ENCODE measurements around the gene PCDHB5. TPM values are rescaled to one million over a fixed set of nuclear protein-coding genes. Genes with fewer than 3 reads are reported as not detected.
"Not testable (repeated sequence)": the region's sequence is repeated elsewhere in the genome, so short reads cannot be mapped to it uniquely, and the experiment has no call there.

The PCDHB5 gene
- total and polyA plus RNA-seq, 5 donors from 2014 or later = 0.19 TPM; not detected in 4

DNA sequence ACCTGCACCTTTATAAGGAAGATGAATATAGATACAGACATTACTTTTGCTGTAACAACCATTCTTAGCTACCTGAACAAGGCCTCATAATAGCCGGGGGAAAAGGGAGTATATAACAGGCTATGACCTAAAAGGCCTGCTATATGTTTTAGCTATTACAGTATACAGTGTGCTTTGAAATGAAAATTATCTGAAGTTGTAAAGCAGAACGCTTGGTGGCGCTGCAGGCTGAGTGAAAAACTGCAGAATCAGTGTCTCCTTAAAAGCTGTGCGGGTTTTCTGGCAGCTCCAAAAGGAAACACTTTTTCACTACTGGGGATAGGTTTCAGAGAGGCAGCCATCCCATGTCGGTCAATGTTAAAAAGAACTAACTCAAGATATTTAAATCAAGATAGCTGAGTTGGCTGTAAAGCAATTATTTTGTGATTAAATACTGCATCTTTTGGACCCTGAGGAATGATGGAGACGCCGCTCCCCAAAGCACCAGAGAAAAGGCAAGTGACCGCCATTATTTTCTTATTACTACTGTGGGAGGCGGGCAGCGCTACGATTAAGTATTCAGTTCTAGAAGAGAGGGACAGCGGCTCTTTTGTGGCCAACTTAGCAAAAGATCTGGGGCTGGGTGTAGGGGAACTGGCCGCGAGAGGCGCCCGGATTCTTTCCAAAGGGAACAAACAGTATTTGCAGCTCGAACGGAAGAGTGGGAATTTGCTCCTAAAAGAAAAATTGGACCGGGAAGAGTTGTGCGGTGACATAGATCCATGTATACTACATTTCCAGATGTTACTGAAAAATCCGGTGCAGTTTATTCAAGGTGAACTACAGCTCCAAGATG, 20.8 kb downstream of the PCDHB5 start:
- Mint-ChIP-seq H3K4me1 (no peaks in the 10 kb centered on the region), H3K9me3 (peaks cover 0 to 25% (median 11%) of the 10 kb centered on the region in 7 donors)
- no peak for DNase-seq

DNA sequence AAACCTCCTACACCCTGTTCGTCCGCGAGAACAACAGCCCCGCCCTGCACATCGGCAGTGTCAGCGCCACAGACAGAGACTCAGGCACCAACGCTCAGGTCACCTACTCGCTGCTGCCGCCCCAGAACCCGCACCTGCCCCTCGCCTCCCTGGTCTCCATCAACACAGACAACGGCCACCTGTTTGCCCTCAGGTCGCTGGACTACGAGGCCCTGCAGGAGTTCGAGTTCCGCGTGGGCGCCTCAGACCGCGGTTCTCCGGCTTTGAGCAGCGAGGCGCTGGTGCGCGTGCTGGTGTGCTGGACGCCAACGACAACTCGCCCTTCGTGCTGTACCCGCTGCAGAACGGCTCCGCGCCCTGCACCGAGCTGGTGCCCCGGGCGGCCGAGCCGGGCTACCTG, 22.4 kb downstream of the PCDHB5 start:
- H3K4me1 Mint-ChIP-seq, H3K4me3 Mint-ChIP-seq: not testable (repeated sequence)
- H3K27me3 Mint-ChIP-seq = peaks cover 14% of the 10 kb centered on the region

More for the DNA sequence above, 20.8 kb downstream of the PCDHB5 start:
- Histone ChIP-seq H3K27me3 (ENCODE audit: control insufficient read depth, insufficient read depth, low read length) (peaks cover 5% of the 10 kb centered on the region), H3K27ac (ENCODE audit: insufficient read depth, low read length, poor library complexity, severe bottlenecking) (no peak overlapping the region), H3K9me3 (ENCODE audit: control insufficient read depth in 2 of 2, low read length in 2 of 2) (peaks cover 10 to 20% of the 10 kb centered on the region in 2 experiments), H3K4me3 (ENCODE audit: low read depth, low read length) (no peak overlapping the region), H3K4me1 (ENCODE audit: control insufficient read depth, insufficient read depth, low read length, poor library complexity, severe bottlenecking) (no peaks in the 10 kb centered on the region), H3K36me3 (ENCODE audit: control insufficient read depth, insufficient read depth, low read length) (no peaks in the 10 kb centered on the region)
- H3K4me3 Mint-ChIP-seq = no peak overlapping the region
- H3K36me3 Mint-ChIP-seq = no peaks in the 10 kb centered on the region
- no peak overlapping the region for H3K27ac Mint-ChIP-seq
- ATAC-seq (ENCODE audit: low read depth in 2 of 2) = no peak
- peaks cover 10% of the 10 kb centered on the region for H3K27me3 Mint-ChIP-seq

DNA sequence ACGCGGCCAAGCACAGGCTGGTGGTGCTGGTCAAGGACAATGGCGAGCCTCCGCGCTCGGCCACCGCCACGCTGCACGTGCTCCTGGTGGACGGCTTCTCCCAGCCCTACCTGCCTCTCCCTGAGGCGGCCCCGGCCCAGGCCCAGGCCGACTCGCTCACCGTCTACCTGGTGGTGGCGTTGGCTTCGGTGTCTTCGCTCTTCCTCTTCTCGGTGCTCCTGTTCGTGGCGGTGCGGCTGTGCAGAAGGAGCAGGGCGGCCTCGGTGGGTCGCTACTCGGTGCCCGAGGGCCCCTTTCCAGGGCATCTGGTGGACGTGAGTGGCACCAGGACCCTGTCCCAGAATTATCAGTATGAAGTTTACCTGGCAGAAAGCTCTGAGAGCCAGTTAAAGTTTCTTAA, 22.9 kb downstream of the PCDHB5 start:
- not testable (repeated sequence) for H3K4me3 Mint-ChIP-seq; H3K4me3 ChIP-seq (ENCODE audit: low read depth, low read length); H3K4me1 ChIP-seq (ENCODE audit: control insufficient read depth, insufficient read depth, low read length, poor library complexity, severe bottlenecking); DNase-seq; H3K27ac Mint-ChIP-seq; ATAC-seq (ENCODE audit: low read depth in 2 of 2); H3K36me3 Mint-ChIP-seq; H3K36me3 ChIP-seq (ENCODE audit: control insufficient read depth, insufficient read depth, low read length); H3K4me1 Mint-ChIP-seq; H3K27me3 ChIP-seq (ENCODE audit: control insufficient read depth, insufficient read depth, low read length); H3K27ac ChIP-seq (ENCODE audit: insufficient read depth, low read length, poor library complexity, severe bottlenecking)
- Mint-ChIP-seq H3K27me3 (peaks cover 14% of the 10 kb centered on the region), H3K9me3 (peaks cover 2 to 21% (median 9%) of the 10 kb centered on the region in 7 donors)
- H3K9me3 ChIP-seq (ENCODE audit: control insufficient read depth in 2 of 2, low read length in 2 of 2) = peaks cover 9 to 17% of the 10 kb centered on the region in 2 experiments

More for the DNA sequence above, 22.4 kb downstream of the PCDHB5 start:
- H3K4me3 ChIP-seq (ENCODE audit: low read depth, low read length); H3K4me1 ChIP-seq (ENCODE audit: control insufficient read depth, insufficient read depth, low read length, poor library complexity, severe bottlenecking); H3K36me3 ChIP-seq (ENCODE audit: control insufficient read depth, insufficient read depth, low read length); DNase-seq; H3K27ac Mint-ChIP-seq; ATAC-seq (ENCODE audit: low read depth in 2 of 2); H3K36me3 Mint-ChIP-seq; H3K27me3 ChIP-seq (ENCODE audit: control insufficient read depth, insufficient read depth, low read length); H3K27ac ChIP-seq (ENCODE audit: insufficient read depth, low read length, poor library complexity, severe bottlenecking): not testable (repeated sequence)
- H3K9me3 Mint-ChIP-seq = peaks cover 2 to 21% (median 10%) of the 10 kb centered on the region in 7 donors
- peaks cover 10 to 15% of the 10 kb centered on the region in 2 experiments for H3K9me3 ChIP-seq (ENCODE audit: control insufficient read depth in 2 of 2, low read length in 2 of 2)

DNA sequence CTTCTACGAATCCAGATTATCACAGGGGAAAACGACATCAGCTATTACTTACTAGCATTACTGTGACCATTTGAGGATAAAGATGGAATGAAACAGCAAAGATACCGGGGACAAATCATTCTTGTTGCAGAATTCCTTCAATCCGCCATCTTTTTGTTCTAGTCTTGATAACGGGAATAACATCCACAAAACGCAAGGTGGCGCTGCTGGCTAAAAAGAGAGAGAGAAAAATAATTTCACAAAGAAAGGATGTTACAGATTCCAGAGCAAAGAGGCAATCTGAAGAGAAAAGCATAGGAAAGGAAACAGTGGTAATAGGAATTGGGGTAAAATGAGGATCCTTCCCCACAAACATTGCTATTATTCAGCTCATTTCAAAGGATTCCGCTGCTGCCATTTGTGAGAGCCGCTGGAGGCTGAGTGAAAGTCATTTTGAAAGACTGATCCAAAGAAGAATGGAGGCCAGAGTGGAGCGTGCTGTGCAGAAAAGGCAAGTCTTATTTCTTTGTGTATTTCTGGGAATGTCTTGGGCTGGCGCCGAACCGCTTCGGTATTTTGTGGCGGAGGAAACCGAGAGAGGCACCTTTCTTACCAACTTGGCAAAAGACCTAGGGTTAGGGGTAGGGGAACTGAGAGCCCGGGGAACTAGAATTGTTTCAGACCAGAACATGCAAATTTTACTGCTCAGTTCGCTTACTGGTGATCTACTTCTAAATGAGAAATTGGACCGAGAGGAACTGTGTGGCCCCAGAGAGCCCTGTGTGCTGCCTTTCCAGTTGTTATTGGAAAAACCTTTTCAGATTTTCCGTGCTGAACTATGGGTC, 37.6 kb downstream of the PCDHB5 start, which contains the start of gene PCDHB7:
Gene PCDHB7 (plus strand): TSS at position 264 of the 824 bp plus-strand sequence. CDS start 192 bp downstream, at position 456.
- Mint-ChIP-seq H3K4me3 (no peak within 1 kb of the TSS), H3K36me3 (no peaks in the 10 kb centered on the region), H3K27ac (no peak within 1 kb of the TSS), H3K4me1 (peaks cover 0 to 5% (median 0%) of the 10 kb centered on the region in 4 donors), H3K9me3 (peaks cover 0 to 13% (median 4%) of the 10 kb centered on the region in 7 donors), H3K27me3 (peaks cover 14% of the 10 kb centered on the region)
- peak in 1 of 3 donors; percentile 17 for DNase-seq
- no peak for ATAC-seq (ENCODE audit: low read depth in 2 of 2)
- no peaks in the 10 kb centered on the region for H3K9me3 ChIP-seq (ENCODE audit: control insufficient read depth in 2 of 2, low read length in 2 of 2)
- H3K4me1 ChIP-seq (ENCODE audit: control insufficient read depth, insufficient read depth, low read length, poor library complexity, severe bottlenecking) = no peaks in the 10 kb centered on the region
- H3K27ac ChIP-seq (ENCODE audit: insufficient read depth, low read length, poor library complexity, severe bottlenecking) = no peak within 1 kb of the TSS
- H3K36me3 ChIP-seq (ENCODE audit: control insufficient read depth, insufficient read depth, low read length) = no peaks in the 10 kb centered on the region
- H3K27me3 ChIP-seq (ENCODE audit: control insufficient read depth, insufficient read depth, low read length) = peaks cover 5% of the 10 kb centered on the region
- no peak within 1 kb of the TSS for H3K4me3 ChIP-seq (ENCODE audit: low read depth, low read length)

DNA sequence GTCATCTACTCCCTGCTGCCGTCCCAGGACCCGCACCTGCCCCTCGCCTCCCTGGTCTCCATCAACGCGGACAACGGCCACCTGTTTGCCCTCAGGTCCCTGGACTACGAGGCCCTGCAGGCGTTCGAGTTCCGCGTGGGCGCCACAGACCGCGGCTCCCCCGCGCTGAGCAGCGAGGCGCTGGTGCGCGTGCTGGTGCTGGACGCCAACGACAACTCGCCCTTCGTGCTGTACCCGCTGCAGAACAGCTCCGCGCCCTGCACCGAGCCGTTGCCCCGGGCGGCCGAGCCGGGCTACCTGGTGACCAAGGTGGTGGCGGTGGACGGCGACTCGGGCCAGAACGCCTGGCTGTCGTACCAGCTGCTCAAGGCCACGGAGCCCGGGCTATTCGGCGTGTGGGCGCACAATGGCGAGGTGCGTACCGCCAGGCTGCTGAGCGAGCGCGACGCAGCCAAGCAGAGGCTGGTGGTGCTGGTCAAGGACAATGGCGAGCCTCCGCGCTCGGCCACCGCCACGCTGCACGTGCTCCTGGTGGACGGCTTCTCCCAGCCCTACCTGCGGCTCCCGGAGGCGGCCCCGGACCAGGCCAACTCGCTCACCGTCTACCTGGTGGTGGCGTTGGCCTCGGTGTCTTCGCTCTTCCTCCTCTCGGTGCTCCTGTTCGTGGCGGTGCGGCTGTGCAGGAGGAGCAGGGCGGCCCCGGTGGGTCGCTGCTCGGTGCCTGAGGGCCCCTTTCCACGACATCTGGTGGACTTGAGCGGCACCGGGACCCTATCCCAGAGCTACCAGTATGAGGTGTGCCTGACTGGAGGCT, 39.5 kb downstream of the PCDHB5 start:
- peaks cover 0 to 11% (median 0%) of the 10 kb centered on the region in 7 donors for H3K9me3 Mint-ChIP-seq
- not testable (repeated sequence) for H3K36me3 ChIP-seq (ENCODE audit: control insufficient read depth, insufficient read depth, low read length); H3K4me1 Mint-ChIP-seq; H3K27ac Mint-ChIP-seq; H3K36me3 Mint-ChIP-seq; H3K27ac ChIP-seq (ENCODE audit: insufficient read depth, low read length, poor library complexity, severe bottlenecking); H3K4me1 ChIP-seq (ENCODE audit: control insufficient read depth, insufficient read depth, low read length, poor library complexity, severe bottlenecking); H3K4me3 ChIP-seq (ENCODE audit: low read depth, low read length); H3K4me3 Mint-ChIP-seq; H3K9me3 ChIP-seq (ENCODE audit: control insufficient read depth in 2 of 2, low read length in 2 of 2); DNase-seq; ATAC-seq (ENCODE audit: low read depth in 2 of 2); H3K27me3 ChIP-seq (ENCODE audit: control insufficient read depth, insufficient read depth, low read length)
- peaks cover 14% of the 10 kb centered on the region for H3K27me3 Mint-ChIP-seq

DNA sequence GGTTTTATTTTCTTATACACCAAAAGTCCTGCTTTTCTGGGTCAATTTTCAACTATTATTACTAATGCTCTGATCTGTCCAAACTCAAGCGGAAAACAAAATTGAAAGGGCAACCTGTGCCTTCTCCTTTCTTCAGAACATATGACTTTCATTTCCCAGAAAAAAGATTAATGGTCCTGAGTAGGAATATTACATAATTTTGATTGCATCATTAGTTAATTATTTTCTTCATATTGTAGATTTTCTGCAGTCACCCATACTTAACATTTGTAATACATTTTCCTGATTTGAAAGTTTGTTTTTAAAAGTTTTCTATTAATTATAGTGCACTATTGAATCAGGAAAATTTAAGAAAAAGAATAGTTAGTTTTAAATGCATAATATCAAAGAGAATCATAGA, 40.9 kb downstream of the PCDHB5 start:
- Histone ChIP-seq H3K4me1 (ENCODE audit: control insufficient read depth, insufficient read depth, low read length, poor library complexity, severe bottlenecking) (no peaks in the 10 kb centered on the region), H3K36me3 (ENCODE audit: control insufficient read depth, insufficient read depth, low read length) (no peaks in the 10 kb centered on the region), H3K27ac (ENCODE audit: insufficient read depth, low read length, poor library complexity, severe bottlenecking) (no peak overlapping the region), H3K9me3 (ENCODE audit: control insufficient read depth in 2 of 2, low read length in 2 of 2) (no peaks in the 10 kb centered on the region), H3K27me3 (ENCODE audit: control insufficient read depth, insufficient read depth, low read length) (peaks cover 5% of the 10 kb centered on the region), H3K4me3 (ENCODE audit: low read depth, low read length) (no peak overlapping the region)
- no peak overlapping the region for H3K4me3 Mint-ChIP-seq
- DNase-seq (no peak), ATAC-seq (ENCODE audit: low read depth in 2 of 2) (no peak)
- H3K4me1 Mint-ChIP-seq = peaks cover 0 to 5% (median 0%) of the 10 kb centered on the region in 4 donors
- H3K27me3 Mint-ChIP-seq = peaks cover 14% of the 10 kb centered on the region
- H3K9me3 Mint-ChIP-seq = peaks cover 0 to 11% (median 2%) of the 10 kb centered on the region in 7 donors
- no peaks in the 10 kb centered on the region for H3K36me3 Mint-ChIP-seq
- no peak overlapping the region for H3K27ac Mint-ChIP-seq

DNA sequence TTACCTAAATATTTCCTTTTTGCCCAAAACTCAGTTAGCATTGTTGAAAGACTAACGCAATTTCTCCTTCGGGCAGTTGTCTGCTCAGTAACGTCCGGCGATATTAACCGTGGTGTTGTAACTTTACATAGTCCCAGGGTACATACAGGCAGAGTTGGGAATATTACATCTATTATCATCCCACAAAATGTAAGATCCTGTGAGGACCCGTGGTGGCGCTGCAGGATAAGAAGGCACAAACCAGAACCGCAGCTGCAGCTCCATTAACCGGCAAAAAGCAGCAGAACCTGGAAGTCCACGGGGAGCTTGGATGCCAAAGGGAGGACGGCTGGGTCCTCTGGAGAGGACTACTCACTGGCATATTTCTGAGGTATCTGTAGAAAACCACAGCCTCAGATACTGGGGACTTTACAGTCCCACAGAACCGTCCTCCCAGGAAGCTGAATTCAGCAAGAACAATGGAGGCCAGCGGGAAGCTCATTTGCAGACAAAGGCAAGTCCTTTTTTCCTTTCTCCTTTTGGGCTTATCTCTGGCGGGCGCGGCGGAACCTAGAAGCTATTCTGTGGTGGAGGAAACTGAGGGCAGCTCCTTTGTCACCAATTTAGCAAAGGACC, 42.7 kb downstream of the PCDHB5 start, which contains the start of gene PCDHB8:
Gene PCDHB8 (plus strand): TSS at position 214 of the 615 bp plus-strand sequence. CDS start 245 bp downstream, at position 459.
- not testable (repeated sequence) for H3K27me3 ChIP-seq (ENCODE audit: control insufficient read depth, insufficient read depth, low read length); H3K4me1 ChIP-seq (ENCODE audit: control insufficient read depth, insufficient read depth, low read length, poor library complexity, severe bottlenecking); H3K9me3 ChIP-seq (ENCODE audit: control insufficient read depth in 2 of 2, low read length in 2 of 2); H3K36me3 Mint-ChIP-seq; H3K27ac Mint-ChIP-seq; H3K4me3 Mint-ChIP-seq; H3K4me3 ChIP-seq (ENCODE audit: low read depth, low read length); H3K36me3 ChIP-seq (ENCODE audit: control insufficient read depth, insufficient read depth, low read length); DNase-seq; ATAC-seq (ENCODE audit: low read depth in 2 of 2); H3K4me1 Mint-ChIP-seq; H3K27ac ChIP-seq (ENCODE audit: insufficient read depth, low read length, poor library complexity, severe bottlenecking)
- peaks cover 14% of the 10 kb centered on the region for H3K27me3 Mint-ChIP-seq
- H3K9me3 Mint-ChIP-seq = peaks cover 0 to 10% (median 7%) of the 10 kb centered on the region in 7 donors
